ENCODE results near the gene APBA3.

Gene APBA3

DNA sequence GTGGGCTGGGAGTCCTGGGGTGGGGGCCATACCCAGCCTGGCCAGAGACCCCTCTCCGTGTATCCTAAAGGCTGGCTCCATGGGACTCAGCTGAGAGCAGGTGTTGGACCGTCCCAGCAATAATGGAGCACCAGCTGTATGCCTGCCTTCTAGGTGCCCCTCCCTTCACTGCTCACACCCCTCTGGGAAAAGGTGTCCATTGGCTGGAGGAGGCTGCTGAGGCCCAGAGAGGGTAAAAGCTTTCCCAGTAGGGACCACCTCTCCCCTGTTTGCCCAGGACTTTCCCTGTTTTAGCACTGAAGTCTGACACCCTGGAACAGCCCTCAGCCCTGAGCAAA, 13.9 kb upstream of the APBA3 start:
- H3K27me3 ChIP-seq (replicated peaks; ENCODE audit: control insufficient read depth, insufficient read depth, low read length) = peaks cover 16% of the 10 kb centered on the region
- no peak overlapping the region for H3K4me3 ChIP-seq (ENCODE audit: low read length)
- H3K9me3 ChIP-seq (ENCODE audit: control insufficient read depth, low read length) = no peaks in the 10 kb centered on the region
- no peaks in the 10 kb centered on the region for H3K4me1 ChIP-seq (ENCODE audit: control insufficient read depth, insufficient read depth, low read length)
- no peak overlapping the region for H3K9ac ChIP-seq (ENCODE audit: low read length)
- no peak for DNase-seq (ENCODE audit: low read depth)
- no peaks in the 10 kb centered on the region for H3K36me3 ChIP-seq (ENCODE audit: control insufficient read depth, insufficient read depth, low read length, severe bottlenecking)

DNA sequence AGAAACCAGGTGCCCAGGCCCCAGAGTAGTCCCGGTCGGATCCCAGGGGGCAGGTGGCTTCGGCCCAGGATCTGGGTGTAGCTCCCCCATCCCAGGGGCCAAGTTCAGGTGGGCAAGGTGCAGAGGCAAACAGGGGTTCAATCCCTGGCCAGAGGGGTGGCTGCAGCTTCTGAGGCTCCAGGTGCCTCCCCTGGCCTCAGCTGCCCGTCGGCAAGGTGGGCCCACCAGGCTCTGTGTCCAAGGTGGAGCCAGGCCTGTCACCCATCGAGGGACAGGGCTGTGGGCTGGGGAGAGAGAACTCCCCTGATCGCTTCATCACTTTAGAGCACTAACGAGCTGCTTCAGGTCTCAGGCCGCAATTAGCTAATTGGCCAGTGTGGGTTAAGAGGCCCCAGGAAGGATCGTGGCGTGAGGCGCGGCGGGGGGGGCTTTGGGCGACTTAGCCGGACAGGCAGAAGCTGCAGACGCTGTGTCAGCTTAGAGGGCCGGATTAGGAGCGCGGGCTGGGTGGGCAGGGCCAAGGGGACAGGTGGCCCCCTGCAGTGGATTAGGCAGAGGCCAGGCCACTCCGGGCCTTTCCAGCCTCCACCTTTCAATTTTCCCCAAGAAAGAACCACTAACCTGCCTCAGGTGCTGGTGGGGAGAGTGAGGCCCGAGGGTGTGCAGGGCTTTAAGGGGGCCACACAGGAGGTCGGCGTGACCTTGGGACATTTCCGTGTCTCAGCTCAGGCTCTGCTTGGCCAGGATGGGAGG, 13.3 kb upstream of the APBA3 start:
- Histone ChIP-seq H3K4me3 (ENCODE audit: low read length) (no peak overlapping the region), H3K9me3 (ENCODE audit: control insufficient read depth, low read length) (no peaks in the 10 kb centered on the region), H3K27me3 (replicated peaks; ENCODE audit: control insufficient read depth, insufficient read depth, low read length) (peaks cover 16% of the 10 kb centered on the region), H3K9ac (ENCODE audit: low read length) (no peak overlapping the region), H3K4me1 (ENCODE audit: control insufficient read depth, insufficient read depth, low read length) (no peaks in the 10 kb centered on the region), H3K36me3 (ENCODE audit: control insufficient read depth, insufficient read depth, low read length, severe bottlenecking) (no peaks in the 10 kb centered on the region)
- no peak for DNase-seq (ENCODE audit: low read depth)

DNA sequence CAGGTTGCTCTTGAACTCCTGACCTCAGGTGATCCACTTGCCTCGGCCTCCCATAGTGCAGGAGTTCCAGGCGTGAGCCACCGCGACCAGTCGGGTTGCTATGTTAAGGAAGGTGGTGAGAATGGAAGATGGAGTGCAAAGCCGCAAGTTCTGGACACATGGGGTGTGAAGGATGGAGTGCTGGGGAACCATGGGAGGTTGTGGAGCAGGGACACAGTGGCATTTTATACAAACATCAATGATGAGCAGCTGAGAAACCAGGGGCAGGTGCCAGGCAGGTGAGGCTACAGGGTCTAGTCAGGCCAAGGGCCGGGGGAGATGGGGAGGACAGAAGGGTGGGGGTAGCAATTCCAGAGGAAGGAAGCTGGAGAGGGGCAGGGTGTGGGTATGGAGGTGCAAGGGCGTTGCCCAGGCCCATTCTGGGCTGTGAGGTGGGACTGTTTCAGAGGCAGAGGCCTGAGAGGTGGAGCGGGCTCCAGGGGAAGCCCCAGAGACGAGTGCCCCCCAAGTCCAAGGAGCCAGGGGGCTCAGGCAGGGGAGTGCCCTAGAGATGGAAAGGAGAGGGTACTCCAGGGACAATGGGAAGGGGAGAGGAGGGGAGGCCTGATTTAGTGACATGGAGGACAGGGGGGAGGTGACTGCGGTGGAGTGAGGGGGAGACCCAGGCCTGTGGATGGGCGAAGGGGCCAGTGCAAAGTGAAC, 12.5 kb upstream of the APBA3 start:
- Histone ChIP-seq H3K27me3 (replicated peaks; ENCODE audit: control insufficient read depth, insufficient read depth, low read length) (peaks cover 16% of the 10 kb centered on the region), H3K9me3 (ENCODE audit: control insufficient read depth, low read length) (no peaks in the 10 kb centered on the region), H3K4me1 (ENCODE audit: control insufficient read depth, insufficient read depth, low read length) (no peaks in the 10 kb centered on the region), H3K4me3 (ENCODE audit: low read length) (no peak overlapping the region), H3K36me3 (ENCODE audit: control insufficient read depth, insufficient read depth, low read length, severe bottlenecking) (no peaks in the 10 kb centered on the region), H3K9ac (ENCODE audit: low read length) (no peak overlapping the region)
- no peak for DNase-seq (ENCODE audit: low read depth)

DNA sequence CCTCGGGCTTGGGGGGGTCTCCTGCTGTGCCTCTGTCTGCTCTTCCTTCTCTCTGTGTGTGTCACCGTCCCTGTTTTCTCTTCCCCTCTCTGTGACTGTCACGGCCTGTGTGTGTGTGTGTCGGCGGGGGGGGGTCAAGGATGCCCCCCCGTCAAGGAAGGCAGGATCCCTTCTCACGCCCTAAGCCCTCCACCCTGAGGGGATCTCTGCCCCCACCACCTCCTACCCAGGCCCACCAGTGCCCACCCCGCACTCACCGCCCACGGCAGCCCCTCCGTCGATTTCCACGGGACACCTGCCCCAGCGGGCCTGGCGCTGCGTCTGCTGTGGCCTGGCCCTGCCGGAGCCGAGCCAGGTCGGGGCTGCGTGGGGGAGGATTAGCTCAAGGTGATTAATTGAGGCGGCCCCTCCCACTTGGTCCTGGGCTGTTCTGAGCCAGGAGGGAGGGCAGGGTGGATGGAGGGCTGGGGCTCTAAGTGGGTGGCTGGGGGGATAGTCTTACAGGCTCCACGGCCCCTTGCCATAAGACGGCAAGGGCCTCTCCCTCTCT, 10.5 kb upstream of the APBA3 start, which contains the start of gene RAX2:
RAX2 (minus strand) TSS at position 323 of the 550 bp plus-strand sequence. CDS start 486 bp downstream, outside the sequence.
- Histone ChIP-seq H3K4me3 (ENCODE audit: low read length) (no peak within 1 kb of the TSS), H3K9me3 (ENCODE audit: control insufficient read depth, low read length) (no peaks in the 10 kb centered on the region), H3K9ac (ENCODE audit: low read length) (no peak within 1 kb of the TSS), H3K27me3 (replicated peaks; ENCODE audit: control insufficient read depth, insufficient read depth, low read length) (peaks cover 16% of the 10 kb centered on the region), H3K36me3 (ENCODE audit: control insufficient read depth, insufficient read depth, low read length, severe bottlenecking) (peaks cover 7% of the 10 kb centered on the region), H3K4me1 (ENCODE audit: control insufficient read depth, insufficient read depth, low read length) (no peaks in the 10 kb centered on the region)
- DNase-seq (ENCODE audit: low read depth) = no peak

DNA sequence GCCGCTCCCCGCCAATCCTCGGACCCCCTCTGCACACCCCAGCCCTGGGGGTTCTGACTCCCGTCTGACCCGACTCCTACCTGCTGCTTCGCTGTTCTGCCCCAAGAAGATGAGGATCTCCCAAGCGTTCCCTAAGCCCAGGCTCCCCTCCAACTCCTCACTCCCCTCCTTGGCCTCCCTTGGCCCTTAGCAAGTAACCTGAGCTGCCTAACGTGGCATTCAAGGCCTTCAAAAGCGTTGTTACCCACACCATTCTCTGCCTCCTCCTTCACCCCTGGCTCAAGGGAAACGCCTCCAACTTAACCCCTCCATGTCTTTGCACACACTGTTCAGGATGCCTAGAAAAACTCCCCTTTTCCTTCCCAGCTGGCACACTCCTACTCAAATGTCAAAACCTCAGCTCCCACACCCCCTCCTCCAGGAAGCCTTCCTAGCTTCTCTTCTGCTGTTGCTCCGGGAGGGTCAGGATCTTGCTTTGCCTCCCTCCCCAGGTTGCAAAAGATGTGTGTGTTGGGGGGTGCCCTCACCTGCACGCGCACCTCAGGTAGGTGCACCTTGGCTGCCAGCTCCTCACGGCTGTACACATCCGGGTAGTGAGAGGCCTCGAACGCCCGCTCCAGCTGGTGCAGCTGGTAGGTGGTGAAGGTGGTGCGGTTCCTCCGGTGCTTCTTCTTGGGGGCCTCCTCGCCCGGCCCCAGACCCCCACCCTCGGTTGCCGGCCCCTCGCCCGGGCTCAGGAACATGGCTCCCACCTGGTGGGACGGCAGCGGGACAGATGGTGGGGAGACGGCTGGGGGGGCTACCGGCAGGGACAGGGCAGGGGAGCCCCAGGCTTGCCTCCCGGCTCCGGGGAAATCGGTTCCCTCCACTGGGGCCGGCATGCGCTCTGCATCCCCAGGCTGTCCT, 9.8 kb upstream of the APBA3 start:
- Histone ChIP-seq H3K9ac (ENCODE audit: low read length) (no peak overlapping the region), H3K4me3 (ENCODE audit: low read length) (no peak overlapping the region), H3K9me3 (ENCODE audit: control insufficient read depth, low read length) (no peaks in the 10 kb centered on the region), H3K4me1 (ENCODE audit: control insufficient read depth, insufficient read depth, low read length) (no peaks in the 10 kb centered on the region), H3K27me3 (replicated peaks; ENCODE audit: control insufficient read depth, insufficient read depth, low read length) (peaks cover 16% of the 10 kb centered on the region), H3K36me3 (ENCODE audit: control insufficient read depth, insufficient read depth, low read length, severe bottlenecking) (peaks cover 14% of the 10 kb centered on the region)
- no peak for DNase-seq (ENCODE audit: low read depth)

DNA sequence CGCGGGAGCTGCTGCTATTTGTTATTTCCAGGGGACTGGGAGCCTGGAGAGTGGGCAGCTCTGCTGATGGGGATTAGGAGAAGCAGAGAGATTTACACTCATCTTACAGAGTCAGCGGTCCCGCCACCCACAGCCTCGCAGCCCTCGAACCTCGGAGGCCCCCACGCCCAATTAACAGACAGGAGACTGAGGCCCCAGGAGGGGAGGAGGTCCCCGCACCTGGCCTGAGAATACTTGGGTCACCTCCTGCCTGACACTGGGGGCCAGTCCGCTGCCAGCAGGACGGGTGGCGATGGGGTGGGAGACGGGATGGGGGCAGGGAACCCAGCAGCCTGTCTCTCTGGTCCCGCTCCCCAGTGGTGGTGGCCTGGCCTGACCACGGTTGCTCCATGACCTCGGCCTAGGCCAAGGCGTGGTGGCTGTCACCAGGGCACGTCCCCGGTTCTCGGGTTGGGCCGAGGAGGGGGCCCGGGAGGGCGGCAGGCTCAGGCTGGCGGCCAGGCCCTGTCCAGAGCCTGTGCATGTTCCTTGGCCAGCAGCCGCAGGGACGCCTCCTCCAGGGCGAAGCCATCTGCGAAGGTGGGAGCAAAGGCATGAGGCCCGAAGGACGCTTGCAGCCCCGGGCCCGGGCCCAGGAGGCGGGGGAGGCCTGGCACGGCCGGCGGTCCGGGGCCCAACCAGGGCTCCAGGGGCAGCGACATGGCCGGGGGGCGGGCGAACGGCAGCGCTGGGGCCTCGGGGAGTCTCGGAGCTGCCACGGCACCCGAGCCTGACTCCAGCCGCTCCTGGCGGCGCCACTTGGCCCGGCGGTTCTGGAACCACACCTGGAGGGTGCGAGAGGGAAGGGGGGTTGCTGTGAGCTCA, 8.9 kb upstream of the APBA3 start:
- Histone ChIP-seq H3K27me3 (replicated peaks; ENCODE audit: control insufficient read depth, insufficient read depth, low read length) (peaks cover 13% of the 10 kb centered on the region), H3K36me3 (ENCODE audit: control insufficient read depth, insufficient read depth, low read length, severe bottlenecking) (peaks cover 15% of the 10 kb centered on the region), H3K4me1 (ENCODE audit: control insufficient read depth, insufficient read depth, low read length) (no peaks in the 10 kb centered on the region), H3K9me3 (ENCODE audit: control insufficient read depth, low read length) (no peaks in the 10 kb centered on the region), H3K4me3 (ENCODE audit: low read length) (no peak overlapping the region), H3K9ac (ENCODE audit: low read length) (no peak overlapping the region)
- DNase-seq (ENCODE audit: low read depth) = no peak

DNA sequence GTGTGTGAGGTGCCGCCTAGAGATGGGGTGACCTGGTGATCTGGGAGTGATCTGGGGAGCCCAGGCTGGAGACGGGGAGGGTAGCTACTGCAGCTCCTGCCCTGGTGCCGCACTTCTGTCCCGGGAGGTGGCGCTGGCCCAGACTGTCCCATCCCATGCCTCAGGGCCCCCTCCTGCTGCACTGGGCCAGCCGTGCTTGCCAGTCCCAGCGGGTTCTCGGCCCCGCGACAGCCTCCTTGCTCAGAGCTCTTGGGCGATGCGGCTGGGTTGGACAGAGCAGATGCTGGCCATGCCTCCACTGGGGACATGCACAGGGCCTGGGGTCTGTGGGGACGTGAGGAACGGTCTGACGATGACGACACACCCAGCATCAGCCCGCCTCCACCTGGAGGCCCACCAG, 8.0 kb upstream of the APBA3 start:
- no peak for DNase-seq (ENCODE audit: low read depth)
- H3K9me3 ChIP-seq (ENCODE audit: control insufficient read depth, low read length) = no peaks in the 10 kb centered on the region
- peaks cover 12% of the 10 kb centered on the region for H3K27me3 ChIP-seq (replicated peaks; ENCODE audit: control insufficient read depth, insufficient read depth, low read length)

DNA sequence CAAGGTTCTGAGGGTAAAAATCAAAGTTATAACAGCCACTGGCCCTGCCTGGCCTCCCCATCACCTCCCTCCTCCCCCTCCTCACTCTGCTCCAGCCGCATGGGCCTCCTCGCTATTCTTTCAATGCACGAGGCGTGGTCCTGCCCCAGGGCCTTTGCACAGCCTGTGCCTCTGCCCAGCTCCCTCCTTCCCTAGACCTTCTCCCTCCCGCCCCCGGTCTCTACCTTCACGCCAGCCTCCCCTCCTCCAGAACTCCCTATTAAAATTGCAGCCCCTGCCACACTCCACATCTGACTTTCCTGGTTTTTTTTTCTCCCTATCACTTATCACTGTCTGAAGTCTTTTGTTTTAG, 7.2 kb upstream of the APBA3 start:
- Histone ChIP-seq H3K9ac (ENCODE audit: low read length) (no peak overlapping the region), H3K4me1 (ENCODE audit: control insufficient read depth, insufficient read depth, low read length) (no peaks in the 10 kb centered on the region), H3K9me3 (ENCODE audit: control insufficient read depth, low read length) (no peaks in the 10 kb centered on the region), H3K27me3 (replicated peaks; ENCODE audit: control insufficient read depth, insufficient read depth, low read length) (peaks cover 9% of the 10 kb centered on the region), H3K36me3 (ENCODE audit: control insufficient read depth, insufficient read depth, low read length, severe bottlenecking) (peaks cover 19% of the 10 kb centered on the region), H3K4me3 (ENCODE audit: low read length) (no peak overlapping the region)
- no peak for DNase-seq (ENCODE audit: low read depth)

More for the DNA sequence above, 8.0 kb upstream of the APBA3 start:
- H3K9ac ChIP-seq (ENCODE audit: low read length) = no peak overlapping the region
- no peaks in the 10 kb centered on the region for H3K4me1 ChIP-seq (ENCODE audit: control insufficient read depth, insufficient read depth, low read length)
- no peak overlapping the region for H3K4me3 ChIP-seq (ENCODE audit: low read length)
- peaks cover 19% of the 10 kb centered on the region for H3K36me3 ChIP-seq (ENCODE audit: control insufficient read depth, insufficient read depth, low read length, severe bottlenecking)

DNA sequence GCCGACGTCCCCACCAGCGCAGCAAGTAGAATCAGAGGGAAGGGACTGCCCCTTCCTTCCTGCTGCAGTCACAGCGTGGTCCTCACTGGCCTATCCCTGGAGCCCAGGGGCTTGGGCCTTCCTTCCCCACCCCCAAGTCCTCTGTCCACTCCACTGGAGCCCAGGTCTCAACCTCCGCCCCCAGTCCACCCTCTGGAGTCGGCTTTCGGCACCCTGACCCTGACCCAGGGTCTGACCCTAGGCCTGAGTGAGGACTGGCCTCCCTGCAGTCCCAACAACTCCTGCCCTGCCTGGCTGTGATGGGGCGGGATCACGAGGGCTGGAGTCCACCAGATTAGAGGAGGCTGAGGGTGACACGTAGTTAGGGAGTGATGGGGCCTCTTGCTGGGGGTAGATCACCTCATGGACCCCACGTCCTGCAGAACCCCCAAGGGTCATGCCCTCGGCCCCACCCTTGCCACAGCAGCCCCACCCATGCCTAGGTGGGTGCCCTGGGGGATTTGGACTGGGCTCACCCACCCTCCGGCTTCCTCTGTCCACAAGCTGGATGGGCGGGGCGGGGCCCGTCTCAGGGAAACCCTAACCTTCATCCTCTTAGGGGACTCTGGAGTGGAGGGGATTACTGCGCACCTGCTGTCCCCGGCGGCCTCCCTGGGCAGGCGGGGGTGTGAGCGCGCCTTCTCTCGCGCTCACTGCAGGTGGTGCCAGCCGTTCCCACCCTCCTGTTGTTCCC, 6.7 kb upstream of the APBA3 start:
- peaks cover 19% of the 10 kb centered on the region for H3K36me3 ChIP-seq (ENCODE audit: control insufficient read depth, insufficient read depth, low read length, severe bottlenecking)
- H3K27me3 ChIP-seq (replicated peaks; ENCODE audit: control insufficient read depth, insufficient read depth, low read length) = peaks cover 8% of the 10 kb centered on the region
- DNase-seq (ENCODE audit: low read depth) = no peak

DNA sequence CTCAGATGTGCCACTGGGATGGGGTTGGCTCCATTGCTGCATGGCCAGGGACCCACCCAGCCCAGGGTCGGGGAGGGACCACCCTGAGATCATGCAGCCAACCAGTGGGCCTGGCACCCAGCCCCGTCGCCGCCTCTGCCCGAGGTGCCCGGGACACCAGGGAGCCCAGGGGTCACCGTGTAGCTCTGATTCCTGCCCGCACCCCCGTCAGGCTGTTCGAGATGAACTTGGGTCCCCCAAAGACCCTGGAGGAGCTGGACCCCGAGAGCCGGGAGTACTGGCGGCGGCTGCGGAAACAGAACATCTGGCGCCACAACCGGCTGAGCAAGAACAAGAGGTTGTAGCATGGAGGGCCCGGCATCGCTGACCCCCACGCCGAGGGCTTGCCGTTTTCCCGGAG, 5.6 kb upstream of the APBA3 start:
- Histone ChIP-seq H3K27me3 (replicated peaks; ENCODE audit: control insufficient read depth, insufficient read depth, low read length) (peaks cover 8% of the 10 kb centered on the region), H3K9me3 (ENCODE audit: control insufficient read depth, low read length) (no peaks in the 10 kb centered on the region), H3K4me3 (ENCODE audit: low read length) (no peak overlapping the region), H3K4me1 (ENCODE audit: control insufficient read depth, insufficient read depth, low read length) (peaks cover 5% of the 10 kb centered on the region), H3K9ac (ENCODE audit: low read length) (no peak overlapping the region), H3K36me3 (ENCODE audit: control insufficient read depth, insufficient read depth, low read length, severe bottlenecking) (peaks cover 19% of the 10 kb centered on the region)
- DNase-seq (ENCODE audit: low read depth) = no peak

More for the DNA sequence above, 6.7 kb upstream of the APBA3 start:
- Histone ChIP-seq H3K9me3 (ENCODE audit: control insufficient read depth, low read length) (no peaks in the 10 kb centered on the region), H3K4me1 (ENCODE audit: control insufficient read depth, insufficient read depth, low read length) (peaks cover 3% of the 10 kb centered on the region), H3K9ac (ENCODE audit: low read length) (no peak overlapping the region), H3K4me3 (ENCODE audit: low read length) (no peak overlapping the region)

Measured in adipocyte (in vitro differentiated cells).